Body of pancreas (tissue), 4 donors: ENCODE measurements around the gene POLD2.

ENCODE experiments used
- POLR2A ChIP-seq, 3 donors: fragments of 450-650 bp; IDR thresholded peaks; one replicate each; pipeline ENCODE4 v1.6.1; 2016; ENCODE audit warnings: antibody characterized with exemption in 3 of 3, mild to moderate bottlenecking in 2 of 3
- TF ChIP-seq, protein P1 (sequence below), 7 experiments: fragments of 450-650 bp in 4 of 7; fragments of 200-600 bp in 3 of 7; sonication (generic) in 3 of 7; IDR thresholded peaks; one replicate each; pipeline ENCODE4 v1.5.1; 2016 to 2019; ENCODE audit warnings: antibody characterized with exemption in 7 of 7

DNA sequence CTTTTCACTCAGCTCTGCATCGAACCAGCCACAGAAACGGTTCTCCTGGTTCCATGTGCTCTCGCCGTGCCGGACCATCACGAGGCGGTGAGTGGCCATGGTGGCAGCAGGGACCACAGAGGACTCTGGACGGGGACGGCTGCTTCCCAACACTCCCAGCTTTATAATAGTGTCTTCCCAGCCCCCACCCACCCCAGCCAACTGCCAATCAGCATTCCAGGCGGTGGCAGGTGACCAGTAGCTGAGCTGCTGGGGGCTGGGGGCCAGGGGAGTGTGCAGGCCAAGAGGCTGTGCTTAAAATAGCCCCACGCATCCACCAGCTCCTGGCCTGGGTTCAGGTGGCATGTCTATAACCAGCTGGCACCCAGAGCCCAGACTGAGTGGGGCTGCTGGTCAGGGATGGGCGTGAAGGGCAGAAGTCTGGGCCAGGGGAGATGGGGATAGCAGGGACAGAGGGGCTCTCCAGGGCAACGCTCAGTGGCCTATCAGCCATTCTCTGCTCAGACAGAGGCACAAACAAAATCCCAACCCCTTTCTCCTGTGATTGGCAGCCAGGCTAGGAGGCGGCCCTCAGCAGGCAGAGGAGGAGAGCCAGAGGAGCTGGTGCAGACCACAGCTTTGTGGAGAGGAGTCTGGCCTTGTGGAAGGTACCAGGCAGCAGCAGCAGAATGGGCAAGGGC lies 57.8 kb downstream of the POLD2 start, which contains the start of gene PGAM2:
- TF ChIP-seq POLR2A (IDR thresholded peaks at IDR 0.05) = peak in 1 of 3 donors; percentile 5
- TF ChIP-seq, protein P1, sequence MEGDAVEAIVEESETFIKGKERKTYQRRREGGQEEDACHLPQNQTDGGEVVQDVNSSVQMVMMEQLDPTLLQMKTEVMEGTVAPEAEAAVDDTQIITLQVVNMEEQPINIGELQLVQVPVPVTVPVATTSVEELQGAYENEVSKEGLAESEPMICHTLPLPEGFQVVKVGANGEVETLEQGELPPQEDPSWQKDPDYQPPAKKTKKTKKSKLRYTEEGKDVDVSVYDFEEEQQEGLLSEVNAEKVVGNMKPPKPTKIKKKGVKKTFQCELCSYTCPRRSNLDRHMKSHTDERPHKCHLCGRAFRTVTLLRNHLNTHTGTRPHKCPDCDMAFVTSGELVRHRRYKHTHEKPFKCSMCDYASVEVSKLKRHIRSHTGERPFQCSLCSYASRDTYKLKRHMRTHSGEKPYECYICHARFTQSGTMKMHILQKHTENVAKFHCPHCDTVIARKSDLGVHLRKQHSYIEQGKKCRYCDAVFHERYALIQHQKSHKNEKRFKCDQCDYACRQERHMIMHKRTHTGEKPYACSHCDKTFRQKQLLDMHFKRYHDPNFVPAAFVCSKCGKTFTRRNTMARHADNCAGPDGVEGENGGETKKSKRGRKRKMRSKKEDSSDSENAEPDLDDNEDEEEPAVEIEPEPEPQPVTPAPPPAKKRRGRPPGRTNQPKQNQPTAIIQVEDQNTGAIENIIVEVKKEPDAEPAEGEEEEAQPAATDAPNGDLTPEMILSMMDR (IDR thresholded peaks at IDR 0.05) = no peak
